ENCODE measurements around the gene PLP1.
"Not testable (repeated sequence)": the region's sequence is repeated elsewhere in the genome, so short reads cannot be mapped to it uniquely, and the experiment has no call there.

Gene PLP1

GRCh38 chrX:103811858-103812257, 35.2 kb downstream of the PLP1 start:
- ATAC-seq, result no peak
- TF ChIP-seq TSHZ2 (CRISPR knock-in tag; IDR thresholded peaks at IDR 0.05), result no peak
- no peak for TF ChIP-seq ESRRG (CRISPR knock-in tag; IDR thresholded peaks at IDR 0.05)
- no peak for TF ChIP-seq PATZ1 (CRISPR knock-in tag; IDR thresholded peaks at IDR 0.05; ENCODE audit: borderline replicate concordance)
- TF ChIP-seq TOX (CRISPR knock-in tag; IDR thresholded peaks at IDR 0.05; ENCODE audit: borderline replicate concordance), result no peak
- no peak for TF ChIP-seq TCF4 (CRISPR knock-in tag; IDR thresholded peaks at IDR 0.05; ENCODE audit: borderline replicate concordance)
- no peak for TF ChIP-seq CSRNP3 (CRISPR knock-in tag; IDR thresholded peaks at IDR 0.05)
- no peak for TF ChIP-seq ZNF565 (CRISPR knock-in tag; conservative IDR thresholded peaks at IDR 0.05; ENCODE audit: low read depth)
- TF ChIP-seq ZNF70 (CRISPR knock-in tag; IDR thresholded peaks at IDR 0.05), result no peak
- TF ChIP-seq SNAI2 (CRISPR knock-in tag; IDR thresholded peaks at IDR 0.05), result no peak
- no peak for TF ChIP-seq ZC3H10 (CRISPR knock-in tag; IDR thresholded peaks at IDR 0.05)
- no peak for TF ChIP-seq CSDC2 (CRISPR knock-in tag; IDR thresholded peaks at IDR 0.05)
- TF ChIP-seq ARNTL (CRISPR knock-in tag; IDR thresholded peaks at IDR 0.05; ENCODE audit: borderline replicate concordance, low read depth), result no peak
- TF ChIP-seq OSR1 (CRISPR knock-in tag; IDR thresholded peaks at IDR 0.05), result no peak
- TF ChIP-seq ZNF8 (CRISPR knock-in tag; IDR thresholded peaks at IDR 0.05), result no peak
- TF ChIP-seq RARB (CRISPR knock-in tag; IDR thresholded peaks at IDR 0.05), result no peak
- TF ChIP-seq GLIS3 (CRISPR knock-in tag; IDR thresholded peaks at IDR 0.05), result no peak
- no peak for TF ChIP-seq PPARA (CRISPR knock-in tag; IDR thresholded peaks at IDR 0.05; ENCODE audit: borderline replicate concordance)
- no peak for TF ChIP-seq CREB5 (CRISPR knock-in tag; IDR thresholded peaks at IDR 0.05; ENCODE audit: low read depth)
- no peak for TF ChIP-seq BACH2 (CRISPR knock-in tag; IDR thresholded peaks at IDR 0.05; ENCODE audit: borderline replicate concordance)
- no peak for TF ChIP-seq ISL1 (CRISPR knock-in tag; IDR thresholded peaks at IDR 0.05)

- ATAC-seq, result not testable (repeated sequence)
Observed at GRCh38 chrX:103817101-103817500, 40.5 kb downstream of the PLP1 start.

- no peak for TF ChIP-seq TCF4 (CRISPR knock-in tag; IDR thresholded peaks at IDR 0.05; ENCODE audit: borderline replicate concordance)
- no peak for TF ChIP-seq ZFP30 (CRISPR knock-in tag; IDR thresholded peaks at IDR 0.05)
- no peak for TF ChIP-seq ZFP3 (CRISPR knock-in tag; IDR thresholded peaks at IDR 0.05)
- no peak for TF ChIP-seq CREB5 (CRISPR knock-in tag; IDR thresholded peaks at IDR 0.05; ENCODE audit: low read depth)
- TF ChIP-seq TOX (CRISPR knock-in tag; IDR thresholded peaks at IDR 0.05; ENCODE audit: borderline replicate concordance), result no peak
- no peak for TF ChIP-seq POU6F1 (CRISPR knock-in tag; IDR thresholded peaks at IDR 0.05; ENCODE audit: borderline replicate concordance, low read depth)
- TF ChIP-seq BACH2 (CRISPR knock-in tag; IDR thresholded peaks at IDR 0.05; ENCODE audit: borderline replicate concordance), result no peak
- TF ChIP-seq ARNTL (CRISPR knock-in tag; IDR thresholded peaks at IDR 0.05; ENCODE audit: borderline replicate concordance, low read depth), result no peak
- no peak for TF ChIP-seq RARB (CRISPR knock-in tag; IDR thresholded peaks at IDR 0.05)
- TF ChIP-seq ISL1 (CRISPR knock-in tag; IDR thresholded peaks at IDR 0.05), result no peak
- TF ChIP-seq PPARA (CRISPR knock-in tag; IDR thresholded peaks at IDR 0.05; ENCODE audit: borderline replicate concordance), result no peak
- no peak for TF ChIP-seq ESRRG (CRISPR knock-in tag; IDR thresholded peaks at IDR 0.05)
- TF ChIP-seq PATZ1 (CRISPR knock-in tag; IDR thresholded peaks at IDR 0.05; ENCODE audit: borderline replicate concordance), result no peak
- TF ChIP-seq CSDC2 (CRISPR knock-in tag; IDR thresholded peaks at IDR 0.05), result no peak
- no peak for TF ChIP-seq ZNF8 (CRISPR knock-in tag; IDR thresholded peaks at IDR 0.05)
- no peak for TF ChIP-seq ZNF565 (CRISPR knock-in tag; conservative IDR thresholded peaks at IDR 0.05; ENCODE audit: low read depth)
- peak; percentile 74 for ATAC-seq
Observed at GRCh38 chrX:103817502-103817901, 40.9 kb downstream of the PLP1 start.

Data from SK-N-SH treated with all-trans-retinoic acid at 6 μM for 48 hours (cell line).